Mammary microvascular endothelial cell (primary cell): ENCODE measurements around the gene PLA2G2F. TPM values are rescaled to one million over a fixed set of nuclear protein-coding genes. Genes with fewer than 3 reads are reported as not detected.

Experiments
- total RNA-seq: library from RNA; depleted of rRNA; stranded (reverse); fragments of >200 nt; gene quantifications from 2 replicates; pipeline ENCODE4 v1.2.3, GENCODE V29; 2015

PLA2G2F gene
- total RNA-seq = not detected in 2 replicates

GRCh38 chr1:20138961-20139550, at the start of gene PLA2G2F:
Gene PLA2G2F (plus strand): TSS chr1:20139323. CDS start chr1:20139428, 105 bp downstream.

GRCh38 chr1:20119347-20119746, 19.8 kb upstream of the PLA2G2F start, which contains the start of gene PLA2G2D:
Gene PLA2G2D (minus strand): TSS chr1:20119536. CDS start chr1:20119498, 38 bp downstream.

DNA sequence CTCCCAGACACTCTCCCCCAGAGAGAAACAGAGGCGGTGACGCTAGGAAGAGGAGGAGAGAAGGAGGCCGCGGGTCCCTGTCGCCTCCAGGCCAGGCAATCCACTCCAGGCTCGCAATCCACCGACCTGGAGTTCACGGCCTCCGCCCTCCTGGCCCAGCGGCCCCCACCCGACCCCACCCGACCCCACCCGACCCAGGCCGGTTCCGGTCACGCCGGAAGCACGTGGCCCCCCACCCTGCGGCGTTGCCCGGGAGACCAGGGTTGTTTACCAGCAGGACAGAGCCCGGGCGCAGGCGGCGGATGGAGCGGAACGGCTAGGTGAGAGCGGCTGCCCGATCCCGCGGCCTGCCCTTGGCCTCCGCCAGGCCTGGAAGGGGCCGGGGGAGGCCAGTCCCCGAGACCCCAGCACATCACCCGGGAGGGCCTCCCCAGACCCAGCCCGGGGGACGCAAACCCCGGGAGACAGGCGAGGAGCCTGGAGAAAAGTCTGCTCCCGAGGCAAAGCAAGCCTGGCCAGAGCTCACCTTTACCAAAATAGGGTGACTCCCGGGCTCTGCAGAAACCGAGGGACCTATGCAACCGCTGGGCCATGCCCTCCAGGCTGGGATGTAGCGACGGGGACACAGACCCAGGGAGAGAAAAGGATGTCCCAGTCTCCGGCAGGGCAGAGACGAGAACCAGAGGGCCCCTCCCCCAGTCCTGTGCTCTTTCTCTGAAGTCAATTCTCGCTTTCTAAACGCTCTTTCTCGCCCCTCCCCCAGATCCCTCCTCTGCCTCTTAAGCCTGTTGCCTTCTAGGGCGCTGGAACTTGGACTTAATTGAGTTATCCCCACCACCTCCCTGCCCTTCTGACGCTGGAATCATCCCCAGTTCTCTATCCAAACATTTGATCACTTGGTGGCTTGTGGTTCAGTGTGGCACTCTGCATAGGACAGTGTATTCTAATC, 47.0 kb downstream of the PLA2G2F start, which contains the start of the genes PLA2G2C and UBXN10:
Gene PLA2G2C, minus strand, starts transcription at position 685 of the 949 bp plus-strand sequence. CDS start 9,155 bp downstream, outside the sequence.
Gene UBXN10, plus strand, starts transcription at position 263 of the 949 bp plus-strand sequence. CDS start 4,466 bp downstream, outside the sequence.

Other genes starting within 250 kb of the PLA2G2F start
- not detected in 2 replicates for gene PLA2G2E, start 215.7 kb upstream of the PLA2G2F start, total RNA-seq
- gene PLA2G2A, start 159.7 kb upstream of the PLA2G2F start, total RNA-seq = not detected in 2 replicates
- gene PLA2G5, start 69.1 kb upstream of the PLA2G2F start, total RNA-seq = 4.0 and 5.5 TPM in 2 replicates
- not detected in 2 replicates for gene PLA2G2D, start 19.8 kb upstream of the PLA2G2F start, total RNA-seq
- 0.07 and 0.39 TPM in 2 replicates for gene UBXN10, start 46.8 kb downstream of the PLA2G2F start, total RNA-seq
- gene PLA2G2C, start 47.2 kb downstream of the PLA2G2F start, total RNA-seq = not detected in 2 replicates
- not detected in 2 replicates for gene VWA5B1, start 151.6 kb downstream of the PLA2G2F start, total RNA-seq